ENCODE results near the gene RAVER1. TPM values are rescaled to one million over a fixed set of nuclear protein-coding genes. Genes with fewer than 3 reads are reported as not detected.

RAVER1 gene
- total and polyA plus RNA-seq, 9 of the 15 experiments (the other 6 are each of a cell fraction or from before 2014, with no cell fraction given), result 0.06 to 113 (median 7.0) TPM

- peaks cover 10% of the 10 kb centered on the region; the same call in 1 of the 2 replicates for H4K20me1 ChIP-seq (replicated peaks; ENCODE audit: control insufficient read depth, insufficient read depth, low read length)
- peak overlapping the region; percentile 93 for H3K4me3 ChIP-seq
- ChIA-PET CTCF (ENCODE audit: low intra/inter-chr PET ratio) (no interaction called here), POLR2A (interaction anchor here (0.6 to 3.9 kb wide), 16 partner anchors 10 to 75 kb away, joined by 3 to 29 read pairs (median 6); partner anchors contain the start of genes FDX2, ICAM5 and TYK2)
- peak; percentile 37 for ATAC-seq
- H3K27ac ChIP-seq (ENCODE audit: extremely low read depth, low read depth, low read length), result peak overlapping the region; percentile 98
- intact Hi-C loops (cut with micrococcal nuclease), result loop anchor here (1.0 to 2.0 kb wide), 5 partner anchors 45 to 247 kb away; partner anchors contain the start of genes ICAM1, ICAM5, SHFL and TYK2
- H3K79me2 ChIP-seq (ENCODE audit: control insufficient read depth, insufficient read depth, low read length), result peaks cover 64% of the 10 kb centered on the region
- no peaks in the 10 kb centered on the region for H3K9me3 ChIP-seq (replicated peaks; ENCODE audit: control insufficient read depth, insufficient read depth, low read depth, low read length)
- 1% methylated on average over 44 of the region's 44 CpGs for WGBS (ENCODE audit: insufficient coverage, low coverage, missing lambda C conversion rate)
- TSS peak; percentile 93 for BruUV-seq (replicated peaks)
- DNase-seq (ENCODE audit: extremely low read depth in 1 of 4, low spot score in 3 of 4), result peak in 2 of 4 experiments; percentile 64 to 81
- no peak for FAIRE-seq
- peaks cover 32% of the 10 kb centered on the region for H3K36me3 ChIP-seq (ENCODE audit: control insufficient read depth, insufficient read depth, low read length)
- H3K9ac ChIP-seq (ENCODE audit: insufficient read depth in 1 of 2, low read depth in 2 of 2, low read length in 2 of 2), result peak overlapping the region; percentile 96 to 99
- H3K27me3 ChIP-seq (ENCODE audit: control insufficient read depth in 2 of 2, insufficient read depth in 2 of 2, low read length in 2 of 2), result no peaks in the 10 kb centered on the region
- H3K9me1 ChIP-seq (ENCODE audit: control insufficient read depth, insufficient read depth, low read length), result no peaks in the 10 kb centered on the region
- H2AFZ ChIP-seq (ENCODE audit: low read depth, low read length), result peak overlapping the region; percentile 80
- in situ Hi-C loops (cut with MboI), result no loop called here
- H3K4me1 ChIP-seq (replicated peaks in 1 of 2; ENCODE audit: control insufficient read depth in 2 of 2, insufficient read depth in 2 of 2, low read length in 2 of 2), result peaks cover 15 to 47% of the 10 kb centered on the region in 2 experiments; a peak in 4 of 5 replicates
- H3K4me2 ChIP-seq (ENCODE audit: insufficient read depth, low read length), result peak overlapping the region; percentile 92
- no peak for TF ChIP-seq GATAD2A (IDR thresholded peaks at IDR 0.05)
- 0 out of 2 replicates have a peak, but pooled peaks have one; percentile 14 for TF ChIP-seq MECOM (CRISPR knock-in tag; IDR thresholded peaks at IDR 0.05)
- TF ChIP-seq ARID1B (IDR thresholded peaks at IDR 0.05), result peak; percentile 72
- TF ChIP-seq KAT8 (IDR thresholded peaks at IDR 0.05; ENCODE audit: low read depth), result no peak
- TF ChIP-seq CAMTA2 (CRISPR knock-in tag; conservative IDR thresholded peaks at IDR 0.05), result no peak
- TF ChIP-seq HNRNPLL (IDR thresholded peaks at IDR 0.05; ENCODE audit: low read depth, low read length, poor library complexity, severe bottlenecking), result no peak
- no peak; the same call in 1 of the 2 replicates for TF ChIP-seq ZNF766 (CRISPR knock-in tag; conservative IDR thresholded peaks at IDR 0.05)
- TF ChIP-seq CBFA2T3 (IDR thresholded peaks at IDR 0.05), result peak; percentile 91
- no peak for TF ChIP-seq POLR2H (tag; IDR thresholded peaks at IDR 0.05; ENCODE audit: low read depth)
- no peak for TF ChIP-seq TFAM (CRISPR knock-in tag; conservative IDR thresholded peaks at IDR 0.05)
- TF ChIP-seq KAT2B (IDR thresholded peaks at IDR 0.05; ENCODE audit: low read depth, low read length), result no peak
- TF ChIP-seq, protein P1, sequence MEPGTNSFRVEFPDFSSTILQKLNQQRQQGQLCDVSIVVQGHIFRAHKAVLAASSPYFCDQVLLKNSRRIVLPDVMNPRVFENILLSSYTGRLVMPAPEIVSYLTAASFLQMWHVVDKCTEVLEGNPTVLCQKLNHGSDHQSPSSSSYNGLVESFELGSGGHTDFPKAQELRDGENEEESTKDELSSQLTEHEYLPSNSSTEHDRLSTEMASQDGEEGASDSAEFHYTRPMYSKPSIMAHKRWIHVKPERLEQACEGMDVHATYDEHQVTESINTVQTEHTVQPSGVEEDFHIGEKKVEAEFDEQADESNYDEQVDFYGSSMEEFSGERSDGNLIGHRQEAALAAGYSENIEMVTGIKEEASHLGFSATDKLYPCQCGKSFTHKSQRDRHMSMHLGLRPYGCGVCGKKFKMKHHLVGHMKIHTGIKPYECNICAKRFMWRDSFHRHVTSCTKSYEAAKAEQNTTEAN (CRISPR knock-in tag; IDR thresholded peaks at IDR 0.05), result no peak
- peak; percentile 12 for TF ChIP-seq RBBP5 (IDR thresholded peaks at IDR 0.05; ENCODE audit: borderline replicate concordance, insufficient read depth, low read length, poor library complexity, severe bottlenecking)
- TF ChIP-seq SMARCC2 (IDR thresholded peaks at IDR 0.05; ENCODE audit: low read depth), result no peak
- peak; percentile 68 for TF ChIP-seq SAP30 (IDR thresholded peaks at IDR 0.05; ENCODE audit: borderline replicate concordance, insufficient read depth, low read depth, low read length, poor library complexity, severe bottlenecking)
- TF ChIP-seq, protein P2, sequence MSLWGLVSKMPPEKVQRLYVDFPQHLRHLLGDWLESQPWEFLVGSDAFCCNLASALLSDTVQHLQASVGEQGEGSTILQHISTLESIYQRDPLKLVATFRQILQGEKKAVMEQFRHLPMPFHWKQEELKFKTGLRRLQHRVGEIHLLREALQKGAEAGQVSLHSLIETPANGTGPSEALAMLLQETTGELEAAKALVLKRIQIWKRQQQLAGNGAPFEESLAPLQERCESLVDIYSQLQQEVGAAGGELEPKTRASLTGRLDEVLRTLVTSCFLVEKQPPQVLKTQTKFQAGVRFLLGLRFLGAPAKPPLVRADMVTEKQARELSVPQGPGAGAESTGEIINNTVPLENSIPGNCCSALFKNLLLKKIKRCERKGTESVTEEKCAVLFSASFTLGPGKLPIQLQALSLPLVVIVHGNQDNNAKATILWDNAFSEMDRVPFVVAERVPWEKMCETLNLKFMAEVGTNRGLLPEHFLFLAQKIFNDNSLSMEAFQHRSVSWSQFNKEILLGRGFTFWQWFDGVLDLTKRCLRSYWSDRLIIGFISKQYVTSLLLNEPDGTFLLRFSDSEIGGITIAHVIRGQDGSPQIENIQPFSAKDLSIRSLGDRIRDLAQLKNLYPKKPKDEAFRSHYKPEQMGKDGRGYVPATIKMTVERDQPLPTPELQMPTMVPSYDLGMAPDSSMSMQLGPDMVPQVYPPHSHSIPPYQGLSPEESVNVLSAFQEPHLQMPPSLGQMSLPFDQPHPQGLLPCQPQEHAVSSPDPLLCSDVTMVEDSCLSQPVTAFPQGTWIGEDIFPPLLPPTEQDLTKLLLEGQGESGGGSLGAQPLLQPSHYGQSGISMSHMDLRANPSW (CRISPR knock-in tag; IDR thresholded peaks at IDR 0.05), result peak; percentile 97
- no peak for TF ChIP-seq ERF (CRISPR knock-in tag; IDR thresholded peaks at IDR 0.05)
- no peak for TF ChIP-seq ILK (tag; IDR thresholded peaks at IDR 0.05; ENCODE audit: borderline replicate concordance, low read depth)
Observed at GRCh38 chr19:10333758-10334587, 644 bp upstream of the RAVER1 start.

All from K562 (cell line).